ENCODE results near the gene BIVM. TPM values are rescaled to one million over a fixed set of nuclear protein-coding genes. Genes with fewer than 3 reads are reported as not detected.

Gene BIVM
- polyA plus RNA-seq, 3 donors, result 38.6 to 78.8 (median 63.7) TPM

GRCh38 chr13:102877303-102877702, 78.4 kb downstream of the BIVM start:
- DNase-seq, result no peak

DNA sequence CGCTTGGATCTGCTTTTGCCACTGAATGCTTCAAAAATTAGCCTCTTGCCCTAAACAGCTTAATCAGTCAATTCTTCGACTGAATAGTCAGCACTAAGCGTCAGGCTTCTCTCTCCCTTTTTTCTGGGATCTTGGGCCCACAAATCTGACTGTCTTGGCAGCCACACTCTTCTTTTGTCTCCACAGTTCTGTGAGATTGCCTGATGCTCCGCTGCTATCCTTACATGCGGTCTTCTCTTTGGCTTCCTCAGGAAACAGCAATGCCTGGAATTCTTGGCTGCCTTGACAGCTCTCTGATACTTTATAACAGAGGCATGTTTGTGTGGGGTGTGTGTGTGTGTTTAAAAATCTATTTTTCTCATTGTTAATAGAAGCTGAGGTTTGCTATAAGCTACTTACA, 79.6 kb downstream of the BIVM start:
- DNase-seq, result no peak

DNA sequence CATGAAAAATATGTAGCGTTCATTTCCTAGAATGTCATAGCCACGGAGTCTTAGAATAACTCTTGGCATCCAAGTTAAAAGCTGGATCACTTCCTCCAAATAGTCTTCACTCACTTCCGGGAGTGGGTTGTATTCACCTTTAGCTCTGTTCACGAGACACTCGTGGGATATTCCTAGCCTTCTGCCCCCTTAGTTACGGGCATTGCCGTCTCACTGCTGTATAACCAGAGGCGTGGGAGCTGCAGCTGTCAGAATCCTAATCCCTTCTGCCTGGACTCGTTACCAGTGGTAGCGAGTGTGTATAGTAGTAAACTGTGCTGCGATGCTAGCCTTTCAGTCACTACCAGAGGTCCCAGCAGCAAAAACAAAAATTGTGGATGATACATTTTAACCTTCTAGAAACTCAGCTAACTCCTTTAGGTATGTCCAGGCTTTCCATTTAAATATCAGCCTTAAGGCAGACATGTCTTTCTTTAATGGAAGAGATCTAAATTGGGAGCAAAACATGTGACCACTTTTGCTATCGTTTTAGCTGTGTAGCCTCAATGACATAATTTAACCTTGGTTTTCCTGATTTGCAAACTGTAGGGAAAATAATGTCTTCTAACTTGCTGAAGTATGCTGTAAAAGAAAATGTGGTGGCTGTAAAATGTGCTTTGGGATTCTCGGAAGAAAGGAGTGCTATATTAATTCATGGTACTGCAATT, 81.0 kb downstream of the BIVM start:
- no peak for DNase-seq

DNA sequence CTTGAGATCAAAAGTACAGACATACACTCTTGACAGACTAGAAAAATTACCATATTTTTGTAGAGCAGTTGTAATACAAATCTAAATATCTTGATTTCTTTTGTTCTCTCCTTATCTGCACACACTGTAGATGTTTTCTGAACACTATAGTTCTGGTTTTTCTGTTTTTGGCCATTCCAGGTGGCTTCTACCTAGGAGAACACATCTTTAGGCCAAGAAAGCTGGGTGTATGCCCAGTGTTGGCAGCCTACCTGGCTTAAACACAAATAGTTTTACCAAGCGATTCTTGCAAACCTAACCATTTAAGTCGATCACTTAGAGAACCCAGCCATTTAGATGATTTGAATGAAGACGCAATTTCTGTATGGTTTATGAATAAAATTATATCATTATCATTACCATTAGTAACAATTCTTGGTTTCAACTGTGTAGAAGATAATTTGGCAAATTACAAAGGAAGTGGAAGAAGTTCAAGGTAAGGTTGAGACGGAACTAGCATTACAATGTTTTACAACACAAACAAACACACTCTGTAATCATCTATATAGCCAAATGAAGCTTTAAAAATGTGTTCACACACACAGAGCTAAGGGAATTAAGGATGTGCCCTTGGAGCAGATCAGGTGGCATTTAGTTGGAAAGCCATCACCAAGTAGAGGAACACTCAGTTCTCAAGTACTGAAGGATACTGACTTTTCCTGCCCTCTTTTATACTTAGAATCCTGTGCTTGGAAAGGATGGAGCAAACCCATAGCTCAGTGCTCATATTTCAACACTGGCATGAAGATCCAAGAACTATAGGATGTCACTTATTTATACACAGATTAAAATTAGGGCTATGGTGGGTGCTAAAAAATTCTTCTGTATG, 83.1 kb downstream of the BIVM start:
- no peak for DNase-seq

Other genes with a start within 250 kb of the BIVM start
- gene TPP2, start 202.1 kb upstream of the BIVM start, polyA plus RNA-seq (ENCODE audit: insufficient read length in 3 of 3), result 10 to 100 TPM; 53.2 to 61.5 (median 59.3) TPM
- under 1 TPM; 0.23 to 0.55 (median 0.52) TPM for gene METTL21C, start 104.1 kb upstream of the BIVM start, polyA plus RNA-seq (ENCODE audit: insufficient read length in 3 of 3)
- gene TEX30, start 25.3 kb upstream of the BIVM start, polyA plus RNA-seq (ENCODE audit: insufficient read length in 3 of 3), result 10 to 100 TPM; 28.6 to 31.8 (median 30.9) TPM
- 10 to 100 TPM; 46.4 to 48.3 (median 47.6) TPM for gene POGLUT2, start 143 bp upstream of the BIVM start, polyA plus RNA-seq (ENCODE audit: insufficient read length in 3 of 3)
- gene ERCC5, start 46.9 kb downstream of the BIVM start, polyA plus RNA-seq (ENCODE audit: insufficient read length in 3 of 3), result 10 to 100 TPM; 73.1 to 94.9 (median 81.5) TPM